Retinal pigment epithelial cell (primary cell): ENCODE data around the gene PRKCB.

Experiments used
- DNase-seq: peaks from one replicate; pipeline ENCODE4 v3.0.0-alpha.2; 2010; ENCODE audit warnings: low read depth
- H3K4me3 ChIP-seq: 2 replicates; pipeline ENCODE4 v1.5.1; 2011; ENCODE audit warnings: mild to moderate bottlenecking, low read length, control low read depth, moderate library complexity
- TF ChIP-seq, protein P1 (sequence below): conservative IDR thresholded peaks from 2 replicates; pipeline ENCODE4 v1.5.1; 2011; ENCODE audit warnings: low read depth, low read length, control low read depth, inconsistent platforms

PRKCB gene

GRCh38 chr16:23803591-23804123 lies 32.1 kb upstream of the PRKCB start:
- TF ChIP-seq, protein P1, sequence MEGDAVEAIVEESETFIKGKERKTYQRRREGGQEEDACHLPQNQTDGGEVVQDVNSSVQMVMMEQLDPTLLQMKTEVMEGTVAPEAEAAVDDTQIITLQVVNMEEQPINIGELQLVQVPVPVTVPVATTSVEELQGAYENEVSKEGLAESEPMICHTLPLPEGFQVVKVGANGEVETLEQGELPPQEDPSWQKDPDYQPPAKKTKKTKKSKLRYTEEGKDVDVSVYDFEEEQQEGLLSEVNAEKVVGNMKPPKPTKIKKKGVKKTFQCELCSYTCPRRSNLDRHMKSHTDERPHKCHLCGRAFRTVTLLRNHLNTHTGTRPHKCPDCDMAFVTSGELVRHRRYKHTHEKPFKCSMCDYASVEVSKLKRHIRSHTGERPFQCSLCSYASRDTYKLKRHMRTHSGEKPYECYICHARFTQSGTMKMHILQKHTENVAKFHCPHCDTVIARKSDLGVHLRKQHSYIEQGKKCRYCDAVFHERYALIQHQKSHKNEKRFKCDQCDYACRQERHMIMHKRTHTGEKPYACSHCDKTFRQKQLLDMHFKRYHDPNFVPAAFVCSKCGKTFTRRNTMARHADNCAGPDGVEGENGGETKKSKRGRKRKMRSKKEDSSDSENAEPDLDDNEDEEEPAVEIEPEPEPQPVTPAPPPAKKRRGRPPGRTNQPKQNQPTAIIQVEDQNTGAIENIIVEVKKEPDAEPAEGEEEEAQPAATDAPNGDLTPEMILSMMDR, result peak; percentile 59
- H3K4me3 ChIP-seq, result no peak overlapping the region
- DNase-seq, result no peak

GRCh38 chr16:23807028-23807427 lies 28.8 kb upstream of the PRKCB start:
- H3K4me3 ChIP-seq, result no peak overlapping the region
- TF ChIP-seq, protein P1, result no peak
- DNase-seq, result no peak

- no peak for DNase-seq
- TF ChIP-seq, protein P1, result no peak
- H3K4me3 ChIP-seq, result no peak overlapping the region
Observed at GRCh38 chr16:23821467-23821866, 14.3 kb upstream of the PRKCB start.

DNA sequence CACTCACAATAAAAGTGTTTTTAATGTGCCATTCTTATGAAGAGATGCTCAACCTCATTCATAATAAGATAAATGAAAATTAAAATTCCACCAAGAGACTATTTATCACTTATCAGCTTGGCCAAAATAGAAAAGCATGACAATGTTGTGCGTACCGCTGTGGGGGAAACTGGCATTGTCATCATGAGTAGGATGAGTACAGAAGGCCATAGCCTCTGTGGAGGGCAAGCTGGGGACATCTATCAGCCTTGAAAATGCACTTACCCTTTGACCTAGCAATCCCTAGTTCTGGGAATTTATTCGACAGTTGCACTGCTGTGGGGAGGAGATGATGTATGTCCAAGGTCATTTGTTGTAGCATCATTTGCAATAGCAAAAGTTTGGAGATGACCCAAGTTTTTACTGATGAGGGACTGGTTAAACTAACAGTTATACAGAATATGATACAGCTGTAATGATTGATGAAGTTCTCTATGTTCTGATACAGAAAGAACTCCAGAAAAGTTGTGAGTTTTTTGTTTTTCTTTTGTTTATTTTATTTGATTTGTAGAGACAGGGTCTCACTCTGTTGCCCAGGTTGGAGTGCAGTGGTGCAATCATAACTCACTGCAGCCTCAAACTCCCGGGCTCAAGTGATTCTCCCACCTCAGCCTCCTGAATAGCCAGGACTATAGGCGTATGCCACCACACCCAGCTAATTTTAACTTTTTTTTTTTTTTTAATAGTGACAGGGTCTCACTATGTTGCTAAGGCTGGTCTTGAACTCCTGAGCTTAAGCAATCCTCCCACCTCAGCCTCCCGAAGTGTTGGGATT lies 13.7 kb upstream of the PRKCB start:
- no peak overlapping the region for H3K4me3 ChIP-seq
- no peak for DNase-seq
- TF ChIP-seq, protein P1, result no peak

DNA sequence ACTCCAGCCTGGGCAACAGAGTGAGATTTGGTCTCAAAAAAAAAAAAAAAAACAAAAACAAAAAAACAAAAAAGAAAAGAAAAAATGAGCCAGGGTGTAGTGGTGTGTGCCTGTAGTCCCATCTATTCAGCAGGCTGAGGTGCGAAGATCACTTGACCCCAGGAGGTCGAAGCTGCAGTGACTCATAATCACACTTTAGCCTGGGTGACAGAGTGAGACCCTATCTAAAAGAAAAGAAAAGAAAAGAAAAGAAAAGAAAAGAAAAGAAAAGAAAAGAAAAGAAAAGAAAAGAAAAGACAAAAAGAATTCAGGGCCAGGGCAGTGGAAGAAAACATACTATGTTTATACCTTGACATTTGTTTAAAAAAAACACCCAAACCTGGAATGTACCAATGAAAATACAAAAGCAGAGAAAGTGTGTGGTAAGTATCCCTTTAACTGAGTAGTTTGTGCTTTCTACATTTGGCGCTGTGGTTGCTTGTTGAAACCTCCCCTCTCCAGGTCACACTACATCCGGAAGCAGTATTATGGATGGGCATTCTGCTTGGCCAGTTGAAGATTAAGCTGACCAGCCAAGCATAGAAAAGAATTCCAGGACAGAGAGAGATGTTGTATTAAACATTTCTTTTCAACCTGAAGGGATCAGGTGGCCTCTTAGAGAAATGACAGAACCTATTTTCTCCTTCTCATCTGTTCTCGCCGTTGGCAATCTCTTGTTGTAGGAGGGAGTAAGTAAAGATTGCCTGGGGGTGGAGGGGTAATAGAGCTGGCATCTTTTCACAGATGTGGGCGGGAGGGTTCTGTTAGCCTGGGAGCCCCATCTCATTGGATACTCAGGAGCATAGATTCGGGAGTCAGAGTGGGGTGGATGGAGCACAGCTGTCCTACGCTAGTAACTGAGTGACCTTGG lies 12.1 kb upstream of the PRKCB start:
- no peak for DNase-seq
- TF ChIP-seq, protein P1, result no peak
- H3K4me3 ChIP-seq, result no peak overlapping the region

DNA sequence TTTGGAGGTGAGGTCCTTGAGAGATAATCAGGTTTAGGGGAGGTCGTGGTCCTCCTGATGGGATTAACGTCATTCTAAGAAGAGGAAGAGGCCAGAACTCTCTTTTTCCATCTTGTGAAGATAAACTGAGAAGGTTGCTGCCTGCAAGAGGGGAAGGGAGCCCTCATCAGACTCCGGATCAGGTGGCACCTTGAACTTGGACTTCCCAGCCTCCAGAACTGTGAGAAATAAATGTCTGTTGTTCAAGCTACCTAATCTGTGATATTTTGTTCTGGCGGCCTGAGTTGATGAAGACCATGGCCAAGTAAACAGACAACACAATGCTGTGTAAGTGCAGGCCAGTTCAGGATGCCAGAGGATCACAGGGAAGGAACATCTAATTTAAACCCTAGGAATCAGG lies 10.9 kb upstream of the PRKCB start:
- TF ChIP-seq, protein P1, result no peak
- H3K4me3 ChIP-seq, result no peak overlapping the region
- no peak for DNase-seq
